HG02610 (cell line): Measurements from ENCODE around the gene KATNBL1.
A peak's percentile ranks its signal among the peaks of the same experiment; 100 is the strongest.

Source experiments
- ATAC-seq: cut with Tn5 transposase; IDR thresholded peaks from one replicate; pipeline ENCODE4 v1.9.1; 2021; ENCODE audit warnings: mild to moderate bottlenecking, moderate library complexity; ENCODE audit not compliant: unreplicated experiment

KATNBL1 gene

GRCh38 chr15:34209421-34210282 lies at the start of gene KATNBL1:
TSS of gene KATNBL1 (minus strand) at chr15:34210096. CDS start at chr15:34163676, 46,420 bp downstream.
- ATAC-seq, result peak; percentile 91

GRCh38 chr15:34259566-34259965 lies 49.7 kb upstream of the KATNBL1 start:
- ATAC-seq, result no peak

GRCh38 chr15:34258151-34258550 lies 48.3 kb upstream of the KATNBL1 start:
- no peak for ATAC-seq

GRCh38 chr15:34252545-34252944 lies 42.6 kb upstream of the KATNBL1 start:
- ATAC-seq, result no peak

GRCh38 chr15:34248190-34248589 lies 38.3 kb upstream of the KATNBL1 start:
- no peak for ATAC-seq

GRCh38 chr15:34246276-34246976 lies 36.5 kb upstream of the KATNBL1 start:
- no peak for ATAC-seq

GRCh38 chr15:34243226-34243625 lies 33.3 kb upstream of the KATNBL1 start:
- no peak for ATAC-seq

GRCh38 chr15:34242331-34242710 lies 32.4 kb upstream of the KATNBL1 start:
- no peak for ATAC-seq

- no peak for ATAC-seq
These were observed 31.8 kb upstream of the KATNBL1 start for GRCh38 chr15:34241376-34242330.

GRCh38 chr15:34240537-34240936 lies 30.6 kb upstream of the KATNBL1 start:
- ATAC-seq, result no peak

GRCh38 chr15:34239151-34239808 lies 29.4 kb upstream of the KATNBL1 start:
- peak; percentile 51 for ATAC-seq

- ATAC-seq, result no peak
These were observed 23.7 kb upstream of the KATNBL1 start for GRCh38 chr15:34233614-34234013.

GRCh38 chr15:34223904-34224596 lies 14.2 kb upstream of the KATNBL1 start:
- ATAC-seq, result no peak

GRCh38 chr15:34217587-34218225 lies 7.8 kb upstream of the KATNBL1 start:
- ATAC-seq, result no peak

GRCh38 chr15:34216527-34217270 lies 6.8 kb upstream of the KATNBL1 start:
- no peak for ATAC-seq

GRCh38 chr15:34214135-34214534 lies 4.2 kb upstream of the KATNBL1 start:
- ATAC-seq, result no peak

GRCh38 chr15:34213690-34214089 lies 3.8 kb upstream of the KATNBL1 start:
- no peak for ATAC-seq

GRCh38 chr15:34206011-34206410 lies 3.9 kb downstream of the KATNBL1 start:
- ATAC-seq, result no peak

GRCh38 chr15:34203936-34204335 lies 6.0 kb downstream of the KATNBL1 start:
- ATAC-seq, result no peak
